GM21381 (cell line): Measurements from ENCODE around the gene CRX.
"Not testable (repeated sequence)": the region's sequence is repeated elsewhere in the genome, so short reads cannot be mapped to it uniquely, and the experiment has no call there.

Experiments
- ATAC-seq: cut with Tn5 transposase; IDR thresholded peaks from one replicate; pipeline ENCODE4 v1.9.1; 2021; ENCODE audit warnings: mild to moderate bottlenecking, moderate library complexity; ENCODE audit not compliant: unreplicated experiment

The CRX gene

DNA sequence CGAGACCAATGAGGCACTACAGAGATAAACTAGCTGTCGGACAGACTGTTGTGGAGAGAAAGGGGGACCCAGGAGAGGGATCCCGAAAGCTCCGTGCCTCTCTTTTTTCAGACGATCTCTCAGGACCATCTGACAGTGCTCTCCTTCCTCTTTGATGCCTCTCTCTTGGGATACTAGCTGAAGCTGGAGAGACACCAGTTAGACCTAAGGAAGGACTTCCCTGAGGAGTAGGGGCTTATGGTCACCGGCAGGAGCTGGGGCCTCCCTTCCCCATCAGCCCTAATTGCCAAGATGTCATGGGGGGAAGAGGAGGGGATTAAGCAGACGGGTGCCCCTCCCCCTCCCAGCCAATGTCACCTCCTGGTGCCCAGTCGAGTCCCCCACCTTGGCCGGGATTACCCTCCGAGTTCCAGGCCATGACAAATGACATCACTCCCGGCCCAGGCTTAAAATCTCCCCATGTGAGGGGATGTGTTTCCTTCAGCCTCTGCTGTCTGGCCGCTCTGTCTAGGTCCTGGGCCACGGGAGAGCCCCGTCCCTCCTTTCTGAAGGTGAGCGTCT lies at the start of gene CRX:
Gene CRX (plus strand): TSS at position 478 of the 561 bp plus-strand sequence. CDS start 12,507 bp downstream, outside the sequence.
- no peak for ATAC-seq

DNA sequence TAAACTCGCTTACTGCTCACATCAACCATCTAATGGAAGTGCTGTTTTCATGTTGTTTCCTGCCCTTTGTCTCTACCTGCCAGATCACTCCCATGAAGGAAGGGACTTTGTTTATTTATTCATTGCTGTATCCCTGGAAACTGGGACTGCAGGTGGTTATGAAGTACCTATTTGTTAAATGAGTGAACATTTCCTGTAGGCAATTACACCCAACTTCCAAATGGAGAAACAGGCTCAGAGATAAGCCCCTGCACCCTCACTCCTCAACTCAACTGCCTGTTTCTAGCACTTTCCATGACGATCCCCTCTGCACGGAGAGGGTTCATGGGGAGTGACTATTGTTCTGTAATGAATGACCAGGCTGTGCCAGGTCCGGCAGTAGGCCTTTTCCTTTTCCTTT lies 45.2 kb upstream of the CRX start:
- no peak for ATAC-seq

DNA sequence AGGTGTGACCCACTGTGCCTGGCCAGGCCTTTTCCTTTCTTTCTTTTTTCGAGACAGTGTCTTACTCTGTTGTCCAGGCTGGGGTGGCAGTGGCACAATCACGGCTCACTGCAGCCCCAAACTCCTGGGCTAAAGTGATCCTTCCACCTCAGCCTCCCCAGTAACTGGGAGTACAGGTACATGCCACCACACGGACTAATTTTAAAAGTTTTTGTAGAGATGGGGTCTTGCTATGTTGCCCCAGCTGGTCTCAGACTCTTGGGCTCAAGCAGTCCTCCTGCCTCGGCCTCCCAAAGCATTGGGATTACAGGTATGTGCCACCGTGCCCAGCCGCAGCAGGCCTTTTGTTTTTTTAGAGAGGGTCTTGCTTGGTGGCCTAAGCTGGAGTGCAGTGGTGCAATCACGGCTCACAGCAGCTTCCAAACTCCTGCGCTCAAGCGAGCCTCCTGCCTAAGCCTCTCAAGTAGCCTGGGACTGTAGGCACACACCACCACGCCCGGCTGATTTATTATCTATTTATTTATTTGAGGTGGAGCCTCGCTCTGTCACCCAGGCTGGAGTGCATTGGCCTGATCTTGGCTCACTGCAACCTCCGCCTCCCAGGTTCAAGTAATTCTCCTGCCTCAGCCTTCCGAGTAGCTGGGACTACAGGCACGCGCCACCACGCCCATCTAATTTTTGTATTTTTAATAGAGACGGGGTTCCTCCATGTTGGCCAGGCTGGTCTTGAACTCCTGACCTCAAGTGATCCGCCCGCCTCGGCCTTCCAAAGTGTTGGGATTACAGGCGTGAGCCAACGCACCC lies 44.3 kb upstream of the CRX start:
- not testable (repeated sequence) for ATAC-seq

DNA sequence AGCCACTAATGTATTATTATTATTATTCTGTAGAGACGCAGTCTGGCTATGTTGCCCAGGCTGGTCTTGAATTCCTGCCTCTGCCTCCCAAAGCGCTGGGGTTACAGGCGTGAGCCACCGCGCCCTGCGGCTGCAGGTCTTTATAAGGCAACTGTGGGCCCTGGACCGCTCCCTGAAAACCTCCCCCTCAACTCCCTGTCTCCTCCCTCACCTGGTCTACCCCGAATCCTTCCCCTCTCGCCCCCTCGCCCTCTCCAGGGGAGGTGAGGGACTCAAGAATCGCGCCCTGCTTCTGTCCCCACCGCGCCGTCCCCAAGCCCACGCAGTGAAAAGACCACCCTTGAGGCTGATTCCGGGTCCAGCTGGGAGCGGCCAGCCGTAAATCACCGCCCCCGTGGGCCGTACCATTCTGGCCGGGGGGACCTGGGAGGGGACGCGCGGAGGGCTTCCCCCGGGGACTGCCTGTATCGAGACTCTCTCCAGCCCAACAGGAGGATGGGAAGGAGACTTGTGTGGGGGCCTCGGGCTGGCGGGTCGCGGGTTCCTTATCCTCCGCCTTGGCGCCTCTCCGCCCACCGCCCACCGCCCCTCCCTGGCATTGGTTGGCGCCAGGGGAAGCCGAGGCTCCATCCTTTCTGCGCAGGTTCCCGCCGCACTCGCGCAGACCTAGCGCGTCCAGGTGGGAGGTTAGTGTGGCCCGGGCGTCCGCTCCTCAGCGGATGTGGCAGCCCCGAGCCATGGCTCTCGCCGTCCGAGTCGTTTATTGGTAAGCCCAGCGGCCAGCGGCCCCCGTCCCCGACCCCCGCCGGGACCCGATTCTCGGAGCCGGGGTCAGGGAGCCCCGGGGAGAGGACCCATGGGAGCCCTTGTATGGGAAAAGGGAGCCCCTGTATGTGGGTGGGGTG lies 43.4 kb upstream of the CRX start, which contains the start of gene SELENOW:
Gene SELENOW (plus strand): TSS at position 655 of the 905 bp plus-strand sequence. CDS start 83 bp downstream, at position 738.
- peak; percentile 66 for ATAC-seq

DNA sequence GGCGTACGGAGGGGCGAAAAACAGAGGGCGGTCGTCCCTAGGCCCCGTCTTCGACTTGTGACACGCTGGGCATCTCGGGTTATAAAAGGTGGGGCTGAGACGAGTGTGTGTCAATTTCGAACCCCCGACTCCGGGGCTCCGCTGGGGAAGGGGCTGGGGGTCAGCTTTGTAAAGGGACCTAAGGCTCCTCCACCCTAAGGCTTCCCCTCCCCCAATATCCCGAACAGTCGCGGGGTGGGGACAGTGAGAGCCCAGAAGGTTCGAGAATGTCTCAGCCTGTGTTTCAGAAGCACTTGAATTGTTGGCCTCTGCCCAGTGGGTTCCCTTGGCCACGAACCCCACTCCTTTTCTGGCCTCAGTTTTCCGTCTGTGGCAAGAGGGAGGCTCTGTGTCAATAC lies 42.8 kb upstream of the CRX start:
- ATAC-seq, result no peak

DNA sequence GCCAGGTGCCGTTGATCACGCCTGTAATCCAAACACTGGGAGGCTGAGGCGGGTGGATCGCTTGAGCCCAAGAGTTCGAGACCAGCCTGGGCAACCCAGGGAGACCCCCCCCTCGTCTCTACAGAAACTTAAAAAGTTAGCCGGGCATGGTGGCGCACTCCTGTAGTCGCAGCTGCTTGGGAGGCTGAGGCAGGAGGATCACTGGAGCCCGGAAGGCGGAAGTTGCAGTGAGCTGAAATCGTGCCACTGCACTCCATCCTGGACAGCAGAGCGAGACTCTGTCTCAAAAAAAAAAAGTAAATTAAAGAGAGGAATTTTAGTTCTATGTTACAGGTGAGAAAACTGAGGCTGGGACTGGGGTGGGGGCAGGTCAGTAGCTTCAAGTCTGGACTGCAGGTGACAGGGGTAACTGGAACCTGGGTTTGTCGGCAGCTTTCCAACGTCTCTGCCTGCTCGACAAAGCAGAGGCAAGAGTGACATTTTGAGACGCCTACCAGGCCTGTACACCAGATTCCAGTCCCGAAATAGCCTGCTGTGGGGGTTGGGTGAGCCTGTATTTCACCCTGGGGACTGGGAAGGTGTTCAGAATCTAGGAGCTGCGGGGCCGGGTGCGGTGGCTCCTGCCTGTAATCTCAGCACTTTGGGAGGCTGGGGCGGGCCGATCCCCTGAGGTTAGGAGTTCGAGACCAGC lies 42.1 kb upstream of the CRX start:
- no peak for ATAC-seq

DNA sequence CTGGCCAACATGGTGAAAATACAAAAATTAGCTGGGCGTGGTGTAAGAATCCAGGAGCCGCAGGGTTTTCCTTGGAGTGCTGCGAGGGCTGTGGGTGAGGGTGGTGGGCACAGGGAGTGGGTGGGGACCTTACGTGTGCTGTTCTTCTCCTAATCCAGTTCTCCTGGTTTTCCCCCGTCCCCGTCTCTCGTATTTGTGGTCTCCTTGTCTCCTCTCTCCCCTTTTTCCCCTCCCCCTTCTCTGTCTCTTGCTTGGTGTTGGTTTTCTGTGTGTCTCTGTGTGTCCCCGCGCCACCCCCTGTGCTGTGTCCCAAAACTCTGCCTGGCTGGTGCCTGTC lies 41.6 kb upstream of the CRX start:
- ATAC-seq, result no peak

DNA sequence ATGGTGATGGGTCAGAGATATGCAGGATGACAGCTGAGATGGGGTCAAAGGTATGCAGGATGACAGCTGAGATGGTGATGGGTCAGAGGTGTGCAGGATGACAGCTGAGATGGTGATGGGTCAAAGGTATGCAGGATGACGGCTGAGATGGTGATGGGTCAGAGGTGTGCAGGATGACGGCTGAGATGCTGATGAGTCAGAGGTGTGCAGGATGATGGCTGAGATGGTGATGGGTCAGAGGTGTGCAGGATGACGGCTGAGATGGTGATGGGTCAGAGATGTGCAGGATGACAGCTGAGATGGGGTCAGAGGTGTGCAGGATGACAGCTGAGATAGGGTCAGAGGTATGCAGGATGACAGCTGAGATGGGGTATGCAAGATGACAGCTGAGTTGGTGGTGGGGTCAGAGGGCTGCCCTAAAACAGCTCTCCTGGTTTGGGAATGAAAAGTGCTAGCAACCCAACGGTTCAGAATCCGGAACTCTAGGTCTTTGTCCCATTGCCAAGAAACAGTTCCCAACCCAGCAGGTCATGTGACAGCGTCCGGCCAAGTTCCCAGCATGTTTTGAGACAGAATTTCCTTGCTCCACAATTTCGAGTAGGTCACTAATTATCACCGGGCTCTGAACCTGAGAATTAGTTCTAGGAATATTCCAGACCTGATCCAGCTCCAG lies 40.0 kb upstream of the CRX start:
- ATAC-seq, result no peak

DNA sequence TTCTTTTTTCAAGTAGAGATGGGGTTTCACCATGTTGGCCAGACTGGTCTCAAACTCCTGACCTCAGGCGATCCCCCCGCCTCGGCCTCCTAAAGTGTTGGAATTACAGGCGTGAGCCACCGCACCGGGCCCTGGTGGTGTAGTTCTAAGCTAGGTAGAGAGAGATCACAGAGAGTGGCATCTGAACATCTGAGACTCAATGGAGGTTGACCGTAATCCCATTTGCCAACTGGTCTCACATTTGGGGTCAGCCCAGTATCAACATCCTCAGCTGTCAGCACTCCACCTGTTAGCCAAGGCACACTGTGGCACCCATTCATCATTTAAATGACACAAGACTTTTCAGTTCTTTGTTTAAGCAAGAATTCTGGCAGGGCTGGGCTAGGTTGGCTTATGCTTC lies 35.2 kb upstream of the CRX start:
- ATAC-seq, result no peak

DNA sequence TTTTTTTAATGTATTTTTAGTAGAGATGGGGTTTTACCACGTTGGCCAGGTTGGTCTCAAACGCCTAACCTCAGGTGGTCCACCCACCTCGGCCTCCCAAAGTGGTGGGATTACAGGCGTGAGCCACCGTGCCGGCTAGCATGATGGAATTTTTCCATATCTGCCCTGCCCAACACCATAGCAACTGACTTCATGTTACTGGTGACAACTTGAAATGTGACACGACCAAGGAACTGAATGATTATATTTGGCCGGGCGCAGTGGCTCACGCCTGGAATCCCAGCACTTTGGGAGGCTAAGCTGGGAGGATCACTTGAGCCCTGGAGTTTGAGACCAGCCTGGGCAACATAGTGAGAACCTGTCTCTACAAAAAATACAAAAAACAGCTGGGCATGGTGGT lies 34.4 kb upstream of the CRX start:
- not testable (repeated sequence) for ATAC-seq

DNA sequence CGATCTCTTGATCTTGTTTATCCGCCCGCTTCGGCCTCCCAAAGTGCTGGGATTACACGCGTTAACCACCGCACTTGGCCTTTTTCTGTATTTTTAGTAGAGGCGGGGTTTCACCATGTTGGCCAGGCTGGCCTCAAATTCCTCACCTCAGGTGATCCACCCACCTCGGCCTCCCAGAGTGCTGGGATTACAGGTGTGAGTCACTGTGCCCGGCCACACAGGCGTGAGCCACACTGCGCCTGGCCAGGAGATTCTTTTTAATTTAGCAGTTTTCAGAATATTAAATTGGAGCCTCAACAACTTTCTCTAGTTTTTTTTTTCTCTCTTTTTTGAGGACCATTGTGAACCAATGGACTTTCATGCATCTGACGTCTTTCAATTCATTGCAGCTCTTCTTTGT lies 31.9 kb upstream of the CRX start:
- not testable (repeated sequence) for ATAC-seq

DNA sequence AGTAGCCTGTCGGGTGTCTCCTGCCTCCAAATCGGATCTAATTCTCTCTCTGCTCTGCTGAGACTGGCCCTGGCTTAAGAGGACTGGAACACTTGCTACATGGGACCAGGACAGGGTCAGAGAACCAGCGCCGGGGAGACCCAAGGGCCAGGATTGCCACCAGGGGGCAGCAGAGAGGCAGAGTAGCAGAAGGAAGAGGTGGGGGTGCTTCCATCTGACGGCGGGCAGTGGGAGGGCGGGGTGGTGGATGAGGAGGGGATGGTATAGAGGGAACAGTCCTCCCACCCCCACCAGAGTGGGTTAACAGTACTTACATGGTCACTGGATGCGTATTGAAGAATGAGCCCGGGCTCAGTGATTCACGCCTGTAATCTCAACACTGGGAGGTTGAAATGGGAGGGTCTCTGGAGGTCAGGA lies 31.3 kb upstream of the CRX start:
- no peak for ATAC-seq

DNA sequence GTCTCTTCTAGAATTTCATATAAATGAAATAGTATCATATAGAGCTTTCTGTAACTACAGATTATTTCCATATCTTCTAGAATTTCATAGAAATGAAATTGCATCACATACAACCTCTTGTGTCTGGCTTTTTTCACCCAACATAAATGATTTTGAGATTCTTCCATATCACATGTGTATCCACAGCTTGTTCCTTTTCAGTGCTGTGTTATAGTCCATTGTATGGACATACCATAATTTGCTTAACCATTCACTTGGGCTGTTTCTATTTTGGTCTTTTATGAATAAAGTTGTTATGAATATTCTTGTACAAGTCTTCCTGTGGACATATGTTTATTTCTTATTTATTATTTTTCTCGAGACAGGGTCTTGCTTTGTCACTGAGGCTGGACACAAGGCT lies 29.1 kb upstream of the CRX start:
- ATAC-seq, result no peak

DNA sequence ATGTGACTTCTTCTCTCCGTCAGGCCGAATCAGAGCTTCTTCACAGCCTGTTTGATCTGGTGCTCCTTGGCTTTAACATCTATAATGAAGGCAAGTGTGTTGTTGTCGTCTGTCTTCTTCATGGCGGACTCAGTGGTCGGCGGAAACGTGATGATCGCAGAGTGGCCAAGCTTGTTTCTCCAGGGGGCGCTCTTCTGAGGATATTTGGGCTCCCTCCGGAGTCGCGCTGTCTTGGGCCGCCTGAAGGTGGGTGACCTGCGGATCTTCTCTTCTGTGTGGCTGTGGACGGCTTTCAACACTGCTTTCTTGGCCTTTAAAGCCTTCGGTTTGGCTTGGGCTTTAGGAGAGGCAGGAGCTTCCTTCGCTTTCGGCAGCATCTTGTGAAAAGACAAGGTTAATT lies 27.2 kb upstream of the CRX start:
- ATAC-seq, result no peak

DNA sequence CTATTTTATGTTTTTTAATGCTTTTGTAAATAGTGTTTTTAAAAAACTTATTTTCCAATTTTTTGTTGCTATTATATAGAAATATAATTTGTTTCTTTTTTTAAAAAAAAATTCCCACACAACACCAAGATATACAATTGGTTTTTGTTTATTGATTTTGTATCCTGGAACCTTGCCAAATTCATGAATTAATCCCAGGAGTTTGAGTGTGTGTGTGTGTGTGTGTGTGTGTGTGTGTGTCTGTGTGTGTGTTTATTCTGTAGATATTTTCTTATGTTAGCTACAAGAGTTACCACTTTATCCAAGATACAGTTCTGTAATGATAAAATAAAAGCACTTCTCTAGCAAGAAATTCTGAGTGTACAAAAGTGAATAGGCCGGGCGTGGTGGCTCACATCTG lies 25.0 kb upstream of the CRX start:
- no peak for ATAC-seq

DNA sequence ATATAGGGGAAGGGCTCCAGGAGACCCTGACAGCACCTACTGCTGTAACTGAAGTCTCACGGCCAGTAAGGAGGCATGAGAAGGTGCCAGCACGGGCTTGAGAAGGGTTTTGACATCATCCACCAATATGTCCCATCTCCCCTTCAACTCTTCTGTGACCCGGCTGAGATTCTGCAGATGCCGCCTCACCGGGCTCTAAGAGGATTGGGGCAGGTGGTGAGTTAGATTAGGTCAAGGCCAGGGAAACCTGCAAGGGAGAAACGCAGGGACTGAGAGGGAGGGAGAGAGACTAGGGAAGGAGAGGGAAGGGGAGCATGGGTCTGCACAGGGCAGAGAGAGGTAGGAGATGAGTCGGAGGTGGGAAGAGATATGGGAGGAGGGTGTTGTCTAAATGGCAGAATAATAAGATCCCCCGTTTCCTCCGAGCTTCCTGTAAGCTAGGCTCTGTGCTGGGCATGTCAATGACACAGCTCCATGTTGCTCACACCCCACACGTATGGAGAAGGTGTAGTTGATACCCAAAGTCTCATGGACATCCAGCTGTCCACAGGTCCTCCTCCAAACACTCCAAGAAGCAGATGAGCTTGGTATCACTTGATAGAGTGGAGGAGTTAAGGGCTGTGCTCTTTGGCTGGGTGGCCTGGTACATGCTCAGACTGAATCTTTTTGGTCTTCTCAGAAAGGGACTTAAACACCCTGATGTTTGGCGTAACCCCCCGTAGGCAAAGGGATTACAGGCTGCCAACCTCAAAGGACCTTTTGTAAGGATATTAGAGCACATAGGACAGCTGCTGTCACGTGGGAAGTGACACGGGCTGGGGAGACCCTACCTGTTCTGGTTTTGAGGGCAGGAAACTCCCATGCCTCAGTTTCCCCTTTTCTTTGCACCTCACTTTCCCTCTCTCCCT lies 23.5 kb upstream of the CRX start:
- ATAC-seq, result no peak

DNA sequence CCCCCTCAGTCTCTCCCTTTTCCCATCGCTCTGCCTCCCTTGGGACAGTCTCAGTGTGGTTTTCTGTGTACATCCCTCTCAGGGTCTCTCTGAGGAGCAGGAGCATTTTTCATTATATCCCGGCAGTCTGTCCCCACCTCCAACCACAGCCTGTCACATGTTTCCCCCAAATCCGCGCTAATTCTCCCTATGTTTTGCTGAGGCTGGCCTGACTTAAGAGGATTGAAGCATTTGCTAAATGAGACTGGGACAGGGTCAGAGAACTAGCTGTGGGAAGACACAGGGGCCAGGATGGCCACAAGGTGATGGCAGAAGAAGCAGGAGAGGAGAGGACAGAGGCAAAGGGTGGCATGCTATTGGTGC lies 22.9 kb upstream of the CRX start:
- no peak for ATAC-seq

DNA sequence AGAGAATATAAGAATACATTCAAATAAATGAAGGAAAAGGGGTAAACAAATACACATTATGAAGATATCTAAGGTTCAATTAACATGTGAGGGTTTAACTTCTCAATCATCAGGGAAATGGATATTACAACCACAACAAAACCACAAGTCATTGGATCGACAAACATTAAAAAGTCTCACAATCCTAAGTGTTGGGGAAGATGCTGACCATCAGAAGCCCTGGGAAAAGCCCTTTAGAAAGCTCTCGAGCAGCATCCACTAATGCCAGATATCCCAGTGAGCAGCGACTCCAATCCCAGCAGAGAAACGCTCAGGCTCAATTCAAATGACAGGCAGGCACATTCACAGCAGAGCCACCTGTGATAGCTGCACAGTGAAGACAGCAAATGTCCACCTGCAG lies 20.5 kb upstream of the CRX start:
- ATAC-seq, result no peak

DNA sequence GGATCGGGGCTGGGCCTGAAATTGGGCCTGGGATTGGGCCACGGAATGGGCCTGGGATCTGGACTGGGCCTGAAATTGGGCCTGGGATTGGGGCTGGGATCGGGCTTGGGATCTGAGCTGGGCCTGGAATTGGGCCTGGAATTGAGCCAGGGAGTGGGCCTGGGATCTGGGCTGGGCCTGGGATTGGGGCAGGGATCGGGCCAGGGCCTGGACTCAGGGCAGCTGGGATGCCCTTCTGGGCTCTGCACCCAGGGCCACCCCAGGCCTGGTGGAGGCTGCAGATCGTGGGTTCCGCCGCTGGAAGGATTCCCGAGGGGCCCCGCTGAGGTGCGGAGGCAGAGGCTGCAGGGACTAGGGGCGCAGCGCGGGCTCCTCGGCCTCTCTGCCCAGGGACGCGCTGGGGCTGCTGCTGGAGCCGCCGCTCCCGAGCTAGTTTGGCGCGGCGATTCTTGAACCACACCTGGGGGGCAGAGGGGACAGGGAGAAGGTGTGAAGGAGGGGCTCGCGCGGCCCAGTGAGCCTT lies 19.2 kb upstream of the CRX start:
- no peak for ATAC-seq
